Cardiac muscle cell (in vitro differentiated cells and primary cell): ENCODE results near the gene P2RY13. TPM values are rescaled to one million over a fixed set of nuclear protein-coding genes. Genes with fewer than 3 reads are reported as not detected.

Experiments
- DNase-seq, 2 donors: peaks; one replicate each; pipeline versions ENCODE4 v3.0.0 to v3.0.0-alpha.2; 2010 to 2017; ENCODE audit warnings: low read depth in 1 of 2, low spot score in 1 of 2
- H3K27ac ChIP-seq: fragments of 200-600 bp; sonication (generic); 2 replicates; pipeline ENCODE4 v1.5.1; 2016
- H3K27me3 ChIP-seq: fragments of 200-600 bp; sonication (generic); 2 replicates; pipeline ENCODE4 v1.6.0; 2016; ENCODE audit warnings: control low read depth
- H3K36me3 ChIP-seq: fragments of 200-600 bp; sonication (generic); 2 replicates; pipeline ENCODE4 v1.5.1; 2016; ENCODE audit warnings: control low read depth
- H3K4me1 ChIP-seq: fragments of 200-600 bp; sonication (generic); 2 replicates; pipeline ENCODE4 v1.8.1; 2017; ENCODE audit warnings: low read depth, mild to moderate bottlenecking, mixed run types
- H3K4me3 ChIP-seq: fragments of 200-600 bp; sonication (generic); 2 replicates; pipeline ENCODE4 v1.5.1; 2016; ENCODE audit warnings: mild to moderate bottlenecking
- H3K9me3 ChIP-seq: fragments of 200-600 bp; sonication (generic); 2 replicates; pipeline ENCODE4 v1.5.1; 2017; ENCODE audit warnings: low read depth, mild to moderate bottlenecking, control low read depth
- CTCF ChIP-seq: IDR thresholded peaks from 2 replicates; pipeline ENCODE4 v1.5.1; 2012; ENCODE audit warnings: low read depth, mild to moderate bottlenecking, low read length
- polyA plus RNA-seq: library from polyadenylated mRNA; unstranded; fragments of >200 nt; fragmentation: Nextera tagmentation; extraction: Ambion mirVana; gene quantifications from 2 replicates; pipeline ENCODE4 v1.2.1, GENCODE V29; 2016
- total RNA-seq: library from RNA; depleted of rRNA; stranded (reverse); fragments of >200 nt; gene quantifications from 2 replicates; pipeline ENCODE4 v1.2.3, GENCODE V29; 2016

P2RY13 gene
- not detected in 2 replicates for total RNA-seq
- 0.06 and 0.07 TPM in 2 replicates for polyA plus RNA-seq

DNA sequence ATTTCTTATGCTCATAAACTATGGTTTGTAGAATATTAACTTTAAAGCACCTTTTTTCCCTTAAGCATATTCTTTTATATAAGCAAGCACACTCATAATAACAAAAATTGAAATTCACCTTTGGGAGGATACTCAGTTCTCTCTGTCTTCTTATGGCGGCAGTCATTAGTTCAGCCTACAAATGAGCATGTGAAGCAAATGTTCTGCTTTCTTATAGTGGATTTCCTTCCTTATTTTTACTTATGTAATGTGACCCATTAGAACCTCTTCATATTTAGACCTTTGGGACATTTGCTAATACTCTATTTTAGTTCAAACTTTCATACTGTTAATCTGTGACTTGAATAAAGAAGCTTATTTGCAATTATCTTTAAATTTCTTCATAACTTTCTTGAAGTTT is at the start of gene P2RY13:
P2RY13 (minus strand) TSS at position 187 of the 400 bp plus-strand sequence; CDS start at position 166, 21 bp downstream.
- no peak for DNase-seq
- H3K4me3 ChIP-seq, result no peak within 1 kb of the TSS
- no peaks in the 10 kb centered on the region for H3K36me3 ChIP-seq
- no peak for TF ChIP-seq CTCF
- H3K27me3 ChIP-seq, result no peaks in the 10 kb centered on the region
- H3K9me3 ChIP-seq, result no peaks in the 10 kb centered on the region
- H3K4me1 ChIP-seq, result no peaks in the 10 kb centered on the region
- no peak within 1 kb of the TSS for H3K27ac ChIP-seq

- no peak for TF ChIP-seq CTCF
- DNase-seq, result no peak
- Histone ChIP-seq H3K4me1 (peaks cover 9% of the 10 kb centered on the region), H3K27me3 (no peaks in the 10 kb centered on the region), H3K9me3 (no peaks in the 10 kb centered on the region), H3K4me3 (no peak overlapping the region), H3K36me3 (no peaks in the 10 kb centered on the region), H3K27ac (no peak overlapping the region)
Measured at GRCh38 chr3:151377768-151378385, 48.5 kb upstream of the P2RY13 start.

DNA sequence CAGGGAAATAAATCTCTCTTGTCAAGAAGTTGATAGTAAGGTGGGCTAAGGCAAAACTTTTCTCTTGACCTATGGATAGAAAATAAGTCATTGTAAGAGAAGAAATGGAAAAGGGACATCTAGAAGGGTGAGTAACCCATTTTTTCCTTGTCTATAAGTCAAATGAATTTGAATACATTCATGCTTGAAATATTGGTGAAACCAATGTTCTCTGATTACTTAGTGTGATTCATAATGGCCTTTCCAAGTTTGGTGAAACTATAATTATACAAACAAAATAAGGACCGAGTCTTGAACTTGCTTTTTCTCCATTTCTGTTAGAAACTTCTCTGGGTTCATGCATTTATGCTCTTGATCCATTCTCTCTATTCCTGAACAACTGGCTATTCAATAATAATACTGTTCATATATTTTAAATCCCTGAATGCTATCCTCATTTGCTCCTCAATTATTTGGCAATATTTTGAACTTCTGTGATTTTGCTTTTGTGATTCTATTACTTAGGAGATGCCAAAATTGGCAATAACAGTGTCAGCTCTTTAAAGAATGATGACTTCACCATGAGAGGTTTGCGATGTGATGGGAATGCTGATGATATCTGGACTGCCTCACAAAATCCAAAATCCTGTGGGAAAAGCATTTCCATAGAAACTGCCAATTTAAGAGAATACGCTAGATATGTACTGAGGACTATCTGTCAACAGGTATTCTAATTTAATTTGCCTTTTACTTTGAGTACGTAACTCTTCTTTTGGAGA is 42.9 kb upstream of the P2RY13 start:
- DNase-seq, result no peak
- Histone ChIP-seq H3K4me3 (no peak overlapping the region), H3K9me3 (no peaks in the 10 kb centered on the region), H3K4me1 (no peaks in the 10 kb centered on the region), H3K36me3 (no peaks in the 10 kb centered on the region), H3K27me3 (no peaks in the 10 kb centered on the region), H3K27ac (no peak overlapping the region)
- TF ChIP-seq CTCF, result no peak

GRCh38 chr3:151371526-151371925 is 42.2 kb upstream of the P2RY13 start:
- Histone ChIP-seq H3K4me3 (no peak overlapping the region), H3K27ac (no peak overlapping the region), H3K9me3 (no peaks in the 10 kb centered on the region), H3K27me3 (no peaks in the 10 kb centered on the region), H3K36me3 (no peaks in the 10 kb centered on the region), H3K4me1 (no peaks in the 10 kb centered on the region)
- no peak for TF ChIP-seq CTCF
- no peak for DNase-seq

DNA sequence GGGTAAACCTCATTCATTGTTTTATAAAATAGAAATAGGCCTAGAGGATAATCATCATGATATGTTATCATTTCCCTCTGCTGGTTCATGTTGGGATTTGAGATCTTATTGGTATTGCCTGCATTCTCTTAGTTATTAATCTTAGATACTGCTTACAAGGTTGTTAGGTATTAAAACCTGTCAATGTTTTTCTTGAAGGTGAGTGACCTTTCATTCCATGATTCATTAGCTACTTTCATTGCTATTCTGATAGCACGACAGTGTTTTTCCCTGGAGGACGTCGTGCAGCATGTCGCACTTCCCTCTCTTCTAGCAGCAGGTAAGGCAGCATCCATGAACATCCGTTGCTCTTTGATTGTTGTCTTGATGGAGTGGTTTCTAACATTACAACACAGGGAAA is 38.1 kb upstream of the P2RY13 start:
- no peak for TF ChIP-seq CTCF
- no peak overlapping the region for H3K27ac ChIP-seq
- no peak for DNase-seq
- no peaks in the 10 kb centered on the region for H3K27me3 ChIP-seq
- no peaks in the 10 kb centered on the region for H3K4me1 ChIP-seq
- H3K36me3 ChIP-seq, result no peaks in the 10 kb centered on the region
- H3K9me3 ChIP-seq, result no peaks in the 10 kb centered on the region
- no peak overlapping the region for H3K4me3 ChIP-seq
